Measurements from ENCODE around the gene KIF22.

DNA sequence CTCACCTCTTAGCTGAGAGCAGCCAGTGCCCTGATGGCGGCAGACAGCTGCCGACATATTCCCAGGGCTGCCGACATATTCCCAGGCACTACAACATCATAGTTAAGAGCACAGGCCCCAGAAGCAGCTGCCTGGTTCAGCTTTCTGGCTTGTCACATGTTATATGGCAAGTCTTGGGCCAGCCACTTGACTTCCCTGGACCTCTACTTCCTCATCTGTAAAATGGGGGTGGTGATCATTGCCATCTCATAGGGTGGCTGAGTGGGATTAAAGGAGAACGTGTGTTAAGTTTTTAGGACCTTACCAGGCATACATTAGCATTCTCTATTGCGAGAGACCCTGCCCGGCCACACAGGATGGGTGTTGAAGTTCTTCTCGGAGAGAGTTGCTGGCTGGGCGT lies 53.4 kb downstream of the KIF22 start:
- TF ChIP-seq, protein P1, sequence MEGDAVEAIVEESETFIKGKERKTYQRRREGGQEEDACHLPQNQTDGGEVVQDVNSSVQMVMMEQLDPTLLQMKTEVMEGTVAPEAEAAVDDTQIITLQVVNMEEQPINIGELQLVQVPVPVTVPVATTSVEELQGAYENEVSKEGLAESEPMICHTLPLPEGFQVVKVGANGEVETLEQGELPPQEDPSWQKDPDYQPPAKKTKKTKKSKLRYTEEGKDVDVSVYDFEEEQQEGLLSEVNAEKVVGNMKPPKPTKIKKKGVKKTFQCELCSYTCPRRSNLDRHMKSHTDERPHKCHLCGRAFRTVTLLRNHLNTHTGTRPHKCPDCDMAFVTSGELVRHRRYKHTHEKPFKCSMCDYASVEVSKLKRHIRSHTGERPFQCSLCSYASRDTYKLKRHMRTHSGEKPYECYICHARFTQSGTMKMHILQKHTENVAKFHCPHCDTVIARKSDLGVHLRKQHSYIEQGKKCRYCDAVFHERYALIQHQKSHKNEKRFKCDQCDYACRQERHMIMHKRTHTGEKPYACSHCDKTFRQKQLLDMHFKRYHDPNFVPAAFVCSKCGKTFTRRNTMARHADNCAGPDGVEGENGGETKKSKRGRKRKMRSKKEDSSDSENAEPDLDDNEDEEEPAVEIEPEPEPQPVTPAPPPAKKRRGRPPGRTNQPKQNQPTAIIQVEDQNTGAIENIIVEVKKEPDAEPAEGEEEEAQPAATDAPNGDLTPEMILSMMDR (IDR thresholded peaks at IDR 0.05), result no peak
- no peak for TF ChIP-seq POLR2A (IDR thresholded peaks at IDR 0.05)

All from prostate gland (tissue), 2 donors.